ENCODE data around the gene MTAP.

MTAP gene

GRCh38 chr9:21837501-21837900 is 35.1 kb downstream of the MTAP start:
- no peak for DNase-seq
- intact Hi-C loops (cut with DNase I), result no loop called here

- DNase-seq, result no peak
- intact Hi-C loops (cut with DNase I), result no loop called here
Observed at GRCh38 chr9:21840647-21841046, 38.2 kb downstream of the MTAP start.

GRCh38 chr9:21841133-21841532 is 38.7 kb downstream of the MTAP start:
- DNase-seq, result no peak

GRCh38 chr9:21848615-21849014 is 46.2 kb downstream of the MTAP start:
- intact Hi-C loops (cut with DNase I), result no loop called here
- no peak for DNase-seq

More at GRCh38 chr9:21841133-21841532, 38.7 kb downstream of the MTAP start:
- intact Hi-C loops (cut with DNase I), result no loop called here

GRCh38 chr9:21852754-21853153 is 50.3 kb downstream of the MTAP start:
- DNase-seq, result no peak
- intact Hi-C loops (cut with DNase I), result no loop called here

GRCh38 chr9:21853414-21853813 is 51.0 kb downstream of the MTAP start:
- no peak for DNase-seq
- intact Hi-C loops (cut with DNase I), result no loop called here

GRCh38 chr9:21854119-21854518 is 51.7 kb downstream of the MTAP start:
- intact Hi-C loops (cut with DNase I), result no loop called here
- DNase-seq, result no peak

- no peak for DNase-seq
- intact Hi-C loops (cut with DNase I), result no loop called here
Observed at GRCh38 chr9:21854594-21854993, 52.2 kb downstream of the MTAP start.

GRCh38 chr9:21856301-21857094 is 54.1 kb downstream of the MTAP start:
- DNase-seq, result no peak
- intact Hi-C loops (cut with DNase I), result no loop called here

- intact Hi-C loops (cut with DNase I), result no loop called here
- DNase-seq, result no peak
Observed at GRCh38 chr9:21862871-21863270, 60.4 kb downstream of the MTAP start.

- intact Hi-C loops (cut with DNase I), result no loop called here
- DNase-seq, result no peak
Observed at GRCh38 chr9:21864505-21864904, 62.1 kb downstream of the MTAP start.

- intact Hi-C loops (cut with DNase I), result no loop called here
- no peak for DNase-seq
Observed at GRCh38 chr9:21866302-21866701, 63.9 kb downstream of the MTAP start.

GRCh38 chr9:21871256-21871975 is 69.0 kb downstream of the MTAP start:
- intact Hi-C loops (cut with DNase I), result no loop called here
- DNase-seq, result no peak

GRCh38 chr9:21872696-21873095 is 70.3 kb downstream of the MTAP start:
- no peak for DNase-seq
- intact Hi-C loops (cut with DNase I), result no loop called here

GRCh38 chr9:21873540-21874221 is 71.2 kb downstream of the MTAP start:
- intact Hi-C loops (cut with DNase I), result no loop called here
- DNase-seq, result no peak

- no peak for DNase-seq
- intact Hi-C loops (cut with DNase I), result no loop called here
Observed at GRCh38 chr9:21875893-21876292, 73.5 kb downstream of the MTAP start.

- no peak for DNase-seq
- intact Hi-C loops (cut with DNase I), result no loop called here
Observed at GRCh38 chr9:21883642-21884041, 81.2 kb downstream of the MTAP start.

- no peak for DNase-seq
- intact Hi-C loops (cut with DNase I), result no loop called here
Observed at GRCh38 chr9:21889673-21890072, 87.2 kb downstream of the MTAP start.

- intact Hi-C loops (cut with DNase I), result no loop called here
- DNase-seq, result no peak
Observed at GRCh38 chr9:21890696-21891095, 88.3 kb downstream of the MTAP start.

- DNase-seq, result no peak
- intact Hi-C loops (cut with DNase I), result no loop called here
Observed at GRCh38 chr9:21901546-21901945, 99.1 kb downstream of the MTAP start.

- intact Hi-C loops (cut with DNase I), result no loop called here
Observed at GRCh38 chr9:21902136-21902535, 99.7 kb downstream of the MTAP start.

More at GRCh38 chr9:21902136-21902535, 99.7 kb downstream of the MTAP start:
- DNase-seq, result no peak
